Nephron progenitor cell (in vitro differentiated cells): Measurements from ENCODE around the gene PHACTR1.
A peak's percentile ranks its signal among the peaks of the same experiment; 100 is the strongest.

Experiments used
- DNase-seq: peaks from one replicate; pipeline ENCODE4 v3.0.0; 2021
- H3K27ac Mint-ChIP-seq: 2 replicates; pipeline ENCODE4 v1.8.0; 2021; ENCODE audit warnings: mild to moderate bottlenecking, moderate library complexity, mixed read lengths
- H3K27me3 Mint-ChIP-seq: 2 replicates; pipeline ENCODE4 v1.8.0; 2021; ENCODE audit warnings: mild to moderate bottlenecking, low read depth, mixed read lengths; ENCODE audit not compliant: poor library complexity
- H3K36me3 Mint-ChIP-seq: 2 replicates; pipeline ENCODE4 v1.8.0; 2021; ENCODE audit warnings: low read depth, mixed read lengths
- H3K4me1 Mint-ChIP-seq: 2 replicates; pipeline ENCODE4 v1.8.0; 2021; ENCODE audit warnings: mixed read lengths
- H3K4me3 Mint-ChIP-seq: 2 replicates; pipeline ENCODE4 v1.8.0; 2021; ENCODE audit warnings: mild to moderate bottlenecking, moderate library complexity, mixed read lengths
- H3K9me3 Mint-ChIP-seq: 2 replicates; pipeline ENCODE4 v1.8.0; 2021; ENCODE audit warnings: mild to moderate bottlenecking, moderate library complexity, mixed read lengths
- TF ChIP-seq, protein P1 (sequence below): fragments of 200-600 bp; sonication (generic); IDR thresholded peaks from 2 replicates; pipeline ENCODE4 v1.5.0; 2021; ENCODE audit warnings: antibody characterized with exemption

Gene PHACTR1

DNA sequence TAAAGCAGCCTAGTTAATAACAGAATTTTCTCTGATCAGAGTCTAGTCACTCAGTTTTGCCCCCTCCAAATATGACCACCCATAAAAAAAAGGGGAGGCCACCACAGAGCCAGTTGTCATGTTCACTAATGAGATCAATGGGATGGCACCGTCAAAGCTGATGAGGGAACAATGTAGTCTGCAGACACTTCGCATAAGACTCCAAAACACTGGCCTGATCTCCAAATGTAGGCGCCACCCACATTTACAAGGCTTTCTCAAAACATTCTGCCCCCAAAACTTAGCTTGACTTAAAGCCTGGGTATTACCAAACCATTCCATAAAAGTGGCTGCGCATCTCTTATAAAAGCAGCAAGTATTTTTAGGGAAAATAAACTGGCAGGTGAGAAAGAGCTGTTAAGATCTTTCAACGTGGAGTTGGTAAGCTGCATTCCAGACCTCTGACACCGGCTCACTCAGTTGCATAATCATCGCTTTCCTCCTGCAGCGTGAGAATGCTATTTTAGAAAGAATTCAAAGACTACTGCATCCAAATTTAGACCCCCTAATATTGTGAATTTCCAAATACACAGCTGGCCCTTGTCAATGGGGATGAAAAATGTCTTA lies 552.4 kb downstream of the PHACTR1 start:
- Mint-ChIP-seq H3K27ac (no peak overlapping the region), H3K4me3 (no peak overlapping the region), H3K36me3 (peaks cover 26% of the 10 kb centered on the region), H3K4me1 (peaks cover 35% of the 10 kb centered on the region), H3K9me3 (peaks cover 14% of the 10 kb centered on the region), H3K27me3 (peaks cover 9% of the 10 kb centered on the region)
- TF ChIP-seq, protein P1, sequence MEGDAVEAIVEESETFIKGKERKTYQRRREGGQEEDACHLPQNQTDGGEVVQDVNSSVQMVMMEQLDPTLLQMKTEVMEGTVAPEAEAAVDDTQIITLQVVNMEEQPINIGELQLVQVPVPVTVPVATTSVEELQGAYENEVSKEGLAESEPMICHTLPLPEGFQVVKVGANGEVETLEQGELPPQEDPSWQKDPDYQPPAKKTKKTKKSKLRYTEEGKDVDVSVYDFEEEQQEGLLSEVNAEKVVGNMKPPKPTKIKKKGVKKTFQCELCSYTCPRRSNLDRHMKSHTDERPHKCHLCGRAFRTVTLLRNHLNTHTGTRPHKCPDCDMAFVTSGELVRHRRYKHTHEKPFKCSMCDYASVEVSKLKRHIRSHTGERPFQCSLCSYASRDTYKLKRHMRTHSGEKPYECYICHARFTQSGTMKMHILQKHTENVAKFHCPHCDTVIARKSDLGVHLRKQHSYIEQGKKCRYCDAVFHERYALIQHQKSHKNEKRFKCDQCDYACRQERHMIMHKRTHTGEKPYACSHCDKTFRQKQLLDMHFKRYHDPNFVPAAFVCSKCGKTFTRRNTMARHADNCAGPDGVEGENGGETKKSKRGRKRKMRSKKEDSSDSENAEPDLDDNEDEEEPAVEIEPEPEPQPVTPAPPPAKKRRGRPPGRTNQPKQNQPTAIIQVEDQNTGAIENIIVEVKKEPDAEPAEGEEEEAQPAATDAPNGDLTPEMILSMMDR, result no peak
- no peak for DNase-seq

DNA sequence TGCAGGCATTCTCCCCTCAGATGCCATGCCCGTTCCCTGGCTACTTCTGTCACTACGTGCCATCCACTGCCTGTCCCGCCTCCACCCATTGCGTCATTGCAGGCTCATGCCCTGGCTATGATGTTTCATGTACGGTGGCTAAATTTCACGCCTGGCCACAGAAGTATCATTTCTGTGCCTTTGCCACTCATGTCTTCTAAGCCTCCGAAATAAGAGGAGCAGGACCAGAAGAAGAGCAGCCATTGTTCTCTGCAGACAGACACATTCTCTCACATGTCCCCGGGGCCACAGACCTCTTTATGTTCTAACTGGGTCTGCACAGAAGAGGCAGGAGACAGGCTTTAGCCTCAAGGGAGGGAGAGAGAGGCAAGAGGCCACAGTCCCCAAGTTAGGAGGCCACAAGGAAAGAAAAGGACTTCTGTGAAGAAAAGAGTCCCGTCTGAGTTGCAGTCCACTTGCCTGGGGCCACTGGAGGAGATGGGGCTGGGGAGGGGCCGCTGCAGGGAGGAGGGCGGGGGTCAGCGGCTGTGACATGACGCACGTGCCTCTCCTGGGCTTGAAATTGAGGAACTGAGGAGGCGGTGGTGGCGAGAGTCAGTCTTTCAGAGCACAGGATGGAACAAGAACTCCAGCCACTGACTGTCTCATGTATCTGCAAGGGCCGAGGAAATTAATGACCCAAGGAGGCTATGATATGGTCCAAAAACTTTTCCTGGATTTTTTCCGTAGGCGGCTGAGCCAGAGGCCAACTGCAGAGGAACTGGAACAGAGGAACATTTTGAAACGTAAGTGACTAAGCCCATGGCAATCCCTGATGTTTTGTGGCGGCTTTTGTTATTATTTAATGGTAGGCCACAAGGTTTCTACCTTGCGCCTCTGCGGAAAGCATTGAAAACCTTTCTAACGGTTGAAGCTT lies 555.8 kb downstream of the PHACTR1 start:
- H3K27me3 Mint-ChIP-seq, result peaks cover 9% of the 10 kb centered on the region
- DNase-seq, result peak; percentile 21
- H3K4me3 Mint-ChIP-seq, result no peak overlapping the region
- peaks cover 14% of the 10 kb centered on the region for H3K36me3 Mint-ChIP-seq
- no peaks in the 10 kb centered on the region for H3K9me3 Mint-ChIP-seq
- H3K27ac Mint-ChIP-seq, result peak overlapping the region; percentile 89
- peaks cover 44% of the 10 kb centered on the region for H3K4me1 Mint-ChIP-seq
- TF ChIP-seq, protein P1, result no peak

DNA sequence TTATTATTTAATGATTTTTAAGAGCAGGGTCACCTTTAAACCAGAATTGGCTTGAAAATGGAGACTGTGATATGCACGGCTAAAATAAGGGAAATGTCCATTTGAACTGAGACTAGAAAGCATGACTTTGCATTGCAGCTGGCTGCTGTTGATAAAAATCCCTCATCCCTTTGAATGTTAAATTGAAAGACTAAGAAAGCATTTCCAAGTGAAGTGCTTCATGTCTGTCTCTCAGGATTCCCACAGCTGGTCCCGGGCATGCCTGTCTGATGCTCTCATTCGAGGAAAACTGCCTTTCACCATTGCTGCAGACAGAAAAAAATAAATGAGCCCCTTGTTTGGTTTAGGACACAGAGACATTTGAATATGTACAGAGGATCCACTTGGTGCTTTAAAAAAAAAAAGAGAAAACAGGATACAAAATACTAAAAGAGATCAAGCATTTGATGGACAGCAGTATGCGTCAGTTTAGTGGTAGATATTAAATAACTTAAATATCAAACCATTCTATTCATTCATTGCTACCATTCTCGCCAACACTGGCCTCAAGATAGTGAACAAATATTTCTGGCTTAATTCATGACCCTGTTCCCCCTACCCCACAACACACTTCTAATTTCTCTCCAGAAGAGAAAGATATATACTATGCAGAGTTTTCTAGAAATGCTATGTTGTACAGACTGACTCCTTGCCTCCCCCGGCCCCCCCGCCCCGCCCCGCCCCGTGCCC lies 556.8 kb downstream of the PHACTR1 start:
- no peaks in the 10 kb centered on the region for H3K9me3 Mint-ChIP-seq
- H3K4me1 Mint-ChIP-seq, result peaks cover 44% of the 10 kb centered on the region
- peaks cover 6% of the 10 kb centered on the region for H3K27me3 Mint-ChIP-seq
- peak overlapping the region; percentile 39 for H3K27ac Mint-ChIP-seq
- peaks cover 15% of the 10 kb centered on the region for H3K36me3 Mint-ChIP-seq
- TF ChIP-seq, protein P1, result no peak
- H3K4me3 Mint-ChIP-seq, result no peak overlapping the region
- no peak for DNase-seq

DNA sequence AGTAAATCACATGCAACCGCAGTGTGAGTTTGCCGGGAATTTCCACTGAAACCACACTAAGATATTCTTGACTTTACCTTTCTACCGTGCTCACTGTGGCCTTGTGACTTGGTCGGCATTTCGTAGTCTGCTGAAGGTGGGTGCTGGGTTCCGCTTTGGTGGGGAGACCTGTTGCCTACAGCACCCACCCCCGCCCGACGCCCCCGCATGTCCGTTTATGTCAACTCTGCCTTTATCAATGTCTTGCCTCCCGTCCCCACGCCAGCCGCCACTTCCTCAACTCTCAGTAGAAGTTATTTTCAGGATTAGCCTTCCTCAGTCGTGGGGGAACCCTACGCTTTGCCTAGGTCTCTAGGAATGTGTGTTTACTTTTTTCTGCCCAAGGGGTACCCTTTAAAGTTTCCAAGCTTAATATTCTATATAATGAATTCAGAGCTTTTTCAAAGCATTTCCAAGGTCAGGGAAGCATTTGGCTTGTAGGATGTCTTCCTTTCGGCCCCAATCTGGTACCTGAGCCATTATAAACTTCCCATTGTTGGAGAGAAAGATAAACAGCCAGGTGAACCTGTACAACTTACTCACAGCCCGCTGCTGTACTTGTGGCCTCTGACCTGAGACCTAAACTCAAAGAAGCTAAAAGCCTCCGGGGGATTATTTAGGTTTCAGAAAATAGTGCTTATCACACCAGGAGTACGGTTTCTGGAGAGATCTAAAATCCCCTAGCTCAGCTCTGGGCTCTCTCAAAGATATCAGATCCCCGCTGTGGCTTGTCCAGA lies 557.6 kb downstream of the PHACTR1 start:
- no peak overlapping the region for H3K27ac Mint-ChIP-seq
- H3K27me3 Mint-ChIP-seq, result peaks cover 6% of the 10 kb centered on the region
- H3K36me3 Mint-ChIP-seq, result peaks cover 15% of the 10 kb centered on the region
- DNase-seq, result no peak
- TF ChIP-seq, protein P1, result no peak
- no peaks in the 10 kb centered on the region for H3K9me3 Mint-ChIP-seq
- H3K4me3 Mint-ChIP-seq, result peak overlapping the region; percentile 39
- peaks cover 44% of the 10 kb centered on the region for H3K4me1 Mint-ChIP-seq

DNA sequence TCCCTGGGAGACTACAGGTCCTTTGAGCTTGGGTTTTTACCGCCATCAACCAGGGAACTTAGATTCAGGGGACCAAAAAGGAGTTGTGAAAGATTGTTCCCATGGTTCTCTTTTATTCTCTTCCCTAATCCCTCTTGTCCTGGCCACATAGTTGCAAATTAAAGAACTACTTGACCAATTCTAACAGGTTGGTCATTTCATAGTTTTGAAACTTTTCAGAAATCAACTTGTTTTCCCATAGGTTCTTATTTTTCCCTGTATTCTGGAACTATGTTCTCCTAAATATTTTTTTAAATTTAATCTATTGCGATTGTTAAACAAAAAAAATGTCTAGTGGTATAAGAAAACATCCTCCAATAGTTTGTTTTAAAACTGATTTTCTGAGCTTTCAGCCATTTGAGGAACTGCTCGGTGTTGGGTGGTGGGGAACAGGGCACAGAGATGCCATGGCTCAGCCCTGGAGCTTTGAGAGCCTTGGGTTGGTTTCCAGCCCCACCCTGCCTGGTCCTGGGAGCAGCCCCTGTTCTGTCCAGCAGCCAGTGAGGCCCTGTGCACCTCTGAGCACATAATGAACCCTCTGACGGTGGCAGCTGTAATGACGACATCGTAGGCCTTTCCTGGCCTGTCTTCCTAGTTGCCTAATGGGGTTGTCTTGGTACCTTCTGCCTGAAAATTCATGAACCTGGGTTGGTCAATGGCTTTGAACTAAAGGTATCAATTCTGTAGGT lies 558.3 kb downstream of the PHACTR1 start:
- Mint-ChIP-seq H3K36me3 (peaks cover 15% of the 10 kb centered on the region), H3K4me3 (no peak overlapping the region), H3K4me1 (peaks cover 40% of the 10 kb centered on the region), H3K9me3 (no peaks in the 10 kb centered on the region), H3K27me3 (peaks cover 6% of the 10 kb centered on the region), H3K27ac (no peak overlapping the region)
- no peak for DNase-seq
- TF ChIP-seq, protein P1, result no peak
